Activated CD8-positive, alpha-beta memory T cell treated with anti-CD3 and anti-CD28 coated beads, Interleukin-2, amount 50 U/mL, for 1 hour (primary cell): ENCODE measurements around the gene GPANK1.
A peak's percentile ranks its signal among the peaks of the same experiment; 100 is the strongest.

Experiments
- DNase-seq: peaks from one replicate; pipeline ENCODE4 v3.0.0-alpha.2; 2020; ENCODE audit errors: extremely low read depth

Gene GPANK1

GRCh38 chr6:31639449-31639861, 25.3 kb downstream of the GPANK1 start:
- DNase-seq, result no peak

GRCh38 chr6:31639043-31639442, 25.8 kb downstream of the GPANK1 start:
- no peak for DNase-seq

GRCh38 chr6:31636698-31637596, 27.9 kb downstream of the GPANK1 start:
- DNase-seq, result no peak

GRCh38 chr6:31634969-31635575, 29.7 kb downstream of the GPANK1 start:
- DNase-seq, result no peak

GRCh38 chr6:31634131-31634530, 30.7 kb downstream of the GPANK1 start:
- DNase-seq, result no peak

- no peak for DNase-seq
These were observed 31.4 kb downstream of the GPANK1 start for GRCh38 chr6:31633447-31633846.

GRCh38 chr6:31632279-31632946, 32.4 kb downstream of the GPANK1 start:
- no peak for DNase-seq

- DNase-seq, result no peak
These were observed 33.0 kb downstream of the GPANK1 start for GRCh38 chr6:31631681-31632278.

- no peak for DNase-seq
These were observed 33.6 kb downstream of the GPANK1 start for GRCh38 chr6:31631209-31631608.

- no peak for DNase-seq
These were observed 34.4 kb downstream of the GPANK1 start for GRCh38 chr6:31630177-31630934.

GRCh38 chr6:31629014-31629413, 35.8 kb downstream of the GPANK1 start:
- DNase-seq, result no peak

- DNase-seq, result no peak
These were observed 37.0 kb downstream of the GPANK1 start for GRCh38 chr6:31627690-31628287.

GRCh38 chr6:31626952-31627351, 37.8 kb downstream of the GPANK1 start:
- DNase-seq, result no peak

- DNase-seq, result no peak
These were observed 40.7 kb downstream of the GPANK1 start for GRCh38 chr6:31624070-31624469.

- DNase-seq, result no peak
These were observed 42.1 kb downstream of the GPANK1 start for GRCh38 chr6:31622684-31623091.

GRCh38 chr6:31621991-31622390, 42.8 kb downstream of the GPANK1 start:
- no peak for DNase-seq

- no peak for DNase-seq
These were observed 43.4 kb downstream of the GPANK1 start for GRCh38 chr6:31621320-31621939.

- DNase-seq, result peak; percentile 51
These were observed 44.0 kb downstream of the GPANK1 start, which contains the start of gene PRRC2A for GRCh38 chr6:31620586-31621319. TSS of gene PRRC2A (plus strand) at chr6:31620715. CDS start at chr6:31622790, 2,075 bp downstream.

- peak; percentile 95 for DNase-seq
These were observed 44.8 kb downstream of the GPANK1 start for GRCh38 chr6:31619805-31620585.
